ENCODE results near the gene FOXD2.
A peak's percentile ranks its signal among the peaks of the same experiment; 100 is the strongest.
"Not testable (repeated sequence)": the region's sequence is repeated elsewhere in the genome, so short reads cannot be mapped to it uniquely, and the experiment has no call there.

The FOXD2 gene

DNA sequence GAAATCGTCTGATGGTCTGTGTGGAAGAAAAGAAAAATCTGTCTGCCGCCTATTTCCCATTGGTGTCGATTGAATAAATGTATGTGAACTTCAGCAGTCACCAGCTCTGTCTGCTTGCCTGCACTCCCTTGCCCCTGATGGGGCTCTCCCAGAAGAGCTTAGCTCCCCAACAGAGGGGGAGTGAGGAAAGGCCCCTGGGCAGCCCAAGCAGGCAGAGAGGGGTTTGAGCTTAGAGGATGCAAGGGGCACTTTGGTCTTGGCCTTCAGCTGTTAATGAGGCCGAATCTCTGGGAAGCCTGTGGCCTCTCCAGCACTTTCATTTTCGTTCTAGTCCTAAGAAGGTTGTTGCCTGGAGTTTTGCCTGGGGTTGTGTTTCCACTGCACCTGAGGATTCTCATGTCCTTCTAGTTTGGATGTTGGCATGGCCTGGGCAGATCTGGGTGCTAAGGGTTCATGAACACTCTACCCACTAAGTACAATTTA lies 2.8 kb downstream of the FOXD2 start:
- no peak for DNase-seq

DNA sequence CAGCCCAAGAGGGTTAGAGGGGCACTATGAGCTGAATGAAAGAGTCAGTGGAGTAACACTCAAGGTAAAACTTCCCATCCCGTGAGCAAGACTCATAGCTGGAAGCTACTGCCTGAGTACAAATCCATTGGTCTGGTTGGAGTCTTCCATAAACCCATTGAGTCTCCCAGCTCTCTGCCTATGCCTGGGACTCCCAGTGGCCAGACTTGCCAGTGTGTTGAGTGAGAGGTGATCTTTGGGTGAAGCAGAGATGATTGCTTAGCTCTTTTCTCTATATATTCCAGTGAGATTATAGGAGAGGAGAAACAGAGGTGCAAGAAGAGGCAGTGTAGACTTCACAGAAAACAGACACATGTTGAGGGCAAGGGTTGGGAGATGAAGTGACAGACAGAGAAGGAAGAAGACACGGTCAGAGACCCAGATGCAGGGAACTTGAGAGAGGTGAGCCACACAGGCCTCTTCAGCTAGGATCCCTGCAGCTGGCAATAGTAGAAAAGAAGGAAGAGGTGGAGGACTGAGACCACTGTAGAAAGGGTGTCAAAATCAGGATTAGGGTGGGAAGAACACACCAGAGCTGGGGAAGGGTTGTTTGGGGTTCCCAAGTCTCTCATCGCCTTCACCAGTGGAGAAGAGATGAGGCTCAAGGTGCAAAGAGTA lies 3.7 kb downstream of the FOXD2 start:
- no peak for DNase-seq

DNA sequence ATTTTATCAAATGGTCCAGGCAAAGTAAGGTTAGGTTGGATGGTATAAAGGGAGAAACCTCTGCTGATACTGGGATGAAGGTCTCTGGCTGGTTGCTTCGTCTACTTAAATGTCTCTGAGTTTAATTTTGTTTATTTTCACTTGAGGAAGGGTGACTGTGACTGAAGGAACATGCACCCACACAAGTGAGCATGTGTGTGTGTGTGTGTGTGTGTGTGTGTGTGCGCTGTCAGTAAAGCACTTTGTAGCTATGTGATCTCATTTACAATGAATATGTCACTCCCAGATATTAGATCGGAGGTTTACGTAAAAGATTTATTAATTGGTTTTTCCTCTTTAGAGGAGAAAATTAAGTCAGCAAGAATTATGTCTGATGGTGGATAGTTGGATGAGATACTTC lies 4.4 kb downstream of the FOXD2 start:
- DNase-seq: no peak

DNA sequence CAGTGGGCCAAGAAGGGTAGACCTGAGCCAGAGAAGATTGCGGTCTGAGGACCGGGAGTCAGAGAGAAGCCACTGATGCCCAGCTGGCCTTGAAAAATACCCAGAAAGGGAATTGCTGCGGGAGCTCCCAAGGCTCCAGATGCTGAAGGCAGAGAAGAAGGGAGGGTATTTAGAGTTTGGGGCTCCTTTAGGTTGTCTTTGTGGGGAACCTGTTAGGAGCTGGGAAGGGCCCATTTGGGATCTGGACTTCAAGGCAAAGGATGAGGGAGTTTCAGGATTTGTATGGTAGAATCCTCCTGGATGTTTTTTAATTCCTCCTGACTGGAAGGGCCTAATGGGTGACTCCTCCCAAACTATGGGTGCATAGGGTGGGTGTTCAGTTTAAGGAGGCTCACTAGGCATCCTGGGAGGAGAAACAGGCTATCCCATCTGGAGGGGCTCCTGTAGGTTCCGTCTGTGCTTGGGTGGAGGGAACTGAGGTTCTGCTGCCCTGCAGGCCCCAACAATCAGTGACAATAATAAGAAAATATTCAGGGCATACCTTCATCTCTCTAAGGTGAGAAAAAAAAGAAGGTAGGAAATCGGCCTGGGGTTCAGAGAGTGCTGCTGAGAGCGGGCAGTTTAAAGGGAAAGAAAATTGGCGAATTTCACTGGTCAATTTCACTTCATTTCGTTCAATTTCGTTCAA lies 5.1 kb downstream of the FOXD2 start:
- no peak for DNase-seq

DNA sequence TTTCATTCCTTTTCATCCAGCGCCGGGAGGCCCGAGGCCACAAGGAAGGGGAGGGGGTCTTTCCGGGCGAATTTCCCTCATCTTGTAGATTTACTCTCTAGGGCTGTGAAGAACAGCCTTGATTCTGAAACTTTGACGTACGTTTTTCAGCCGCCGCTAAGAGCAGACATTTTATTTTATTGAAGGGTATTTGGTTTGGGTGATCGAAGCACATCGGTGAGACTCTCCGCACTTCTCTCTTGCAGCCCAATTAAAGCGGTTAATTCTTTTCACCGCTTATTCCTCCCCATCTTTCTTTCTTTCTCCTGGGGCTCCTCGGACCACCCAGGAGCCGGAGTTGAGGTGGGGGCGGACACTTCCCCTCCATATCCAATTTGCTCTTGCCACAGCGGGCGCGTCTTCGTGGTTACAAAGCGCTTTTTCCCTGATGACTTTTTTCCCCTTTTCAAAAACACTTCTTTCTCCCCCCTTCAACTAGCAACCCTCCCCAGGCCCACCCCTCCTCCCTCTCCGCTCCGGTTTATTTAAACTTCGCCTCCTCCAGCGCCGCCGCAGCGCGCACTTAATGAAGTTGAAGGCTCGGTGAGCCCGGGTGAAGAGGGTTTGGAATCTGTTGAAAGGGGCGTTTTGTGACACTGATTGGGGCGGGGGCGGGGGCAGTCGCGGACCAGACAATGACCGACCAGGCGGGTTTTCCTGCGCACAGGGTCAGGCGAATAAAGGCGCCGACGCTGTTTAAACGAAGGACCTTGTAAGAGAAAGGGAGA lies 5.9 kb downstream of the FOXD2 start:
- no peak for DNase-seq

DNA sequence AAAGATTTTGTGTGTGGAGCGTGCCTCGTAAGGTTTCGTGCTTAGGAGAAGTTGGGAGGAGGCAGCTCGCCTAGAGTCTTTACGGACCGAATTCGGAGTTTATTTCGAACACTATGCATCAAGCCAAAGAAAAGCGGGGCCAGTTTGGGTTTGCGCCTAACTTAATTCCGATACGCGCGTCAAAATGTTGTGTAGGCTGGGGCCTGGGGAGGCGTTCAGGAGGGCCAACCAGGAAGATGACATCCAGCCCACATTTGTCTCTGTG lies 6.4 kb downstream of the FOXD2 start:
- DNase-seq: no peak

DNA sequence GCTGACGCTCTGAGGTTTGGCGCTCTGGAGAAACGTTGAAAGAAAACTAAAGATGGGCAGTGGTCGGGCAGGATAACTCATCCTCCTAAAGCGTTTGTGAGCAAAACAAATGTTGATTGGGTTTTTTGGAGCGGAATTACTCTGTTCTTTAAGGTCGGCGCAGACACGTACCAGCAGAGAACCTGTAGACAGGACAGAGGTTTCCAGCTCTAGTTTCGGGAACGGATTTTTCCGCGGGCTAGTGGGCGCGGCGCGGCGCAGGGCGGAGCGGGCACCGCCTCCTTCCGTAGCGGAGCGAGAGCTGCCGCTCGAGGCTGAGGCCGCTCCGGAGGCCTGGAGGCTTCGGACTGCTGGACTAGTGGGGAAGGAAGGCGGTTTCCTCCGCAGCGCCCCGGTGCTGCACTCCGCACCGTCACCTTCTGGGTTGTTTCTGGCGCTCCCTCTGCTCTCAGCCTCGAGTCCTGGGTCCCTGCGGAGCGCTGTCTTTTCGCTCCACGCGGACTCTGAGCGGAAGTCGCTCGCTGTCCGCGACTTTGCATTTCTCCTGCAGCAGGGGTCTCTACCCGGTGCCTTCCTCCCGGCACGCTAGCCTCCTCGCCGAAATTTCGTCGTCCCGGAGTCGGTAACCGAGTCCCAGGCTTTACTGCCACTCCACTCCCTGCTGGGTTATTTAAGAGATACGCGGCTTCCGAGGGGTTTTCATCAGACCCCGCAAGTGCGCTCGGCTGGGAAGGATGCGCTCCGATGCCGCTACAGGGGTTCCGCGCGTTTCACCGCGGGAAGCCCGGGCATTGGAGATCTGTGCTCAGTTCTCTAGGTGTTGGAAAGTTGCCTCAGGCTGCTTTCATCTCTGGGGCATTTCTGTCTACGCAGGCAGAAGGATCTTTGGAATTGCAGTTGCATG lies 7.0 kb downstream of the FOXD2 start:
- peak in 1 of 2 experiments; percentile 9 for DNase-seq

DNA sequence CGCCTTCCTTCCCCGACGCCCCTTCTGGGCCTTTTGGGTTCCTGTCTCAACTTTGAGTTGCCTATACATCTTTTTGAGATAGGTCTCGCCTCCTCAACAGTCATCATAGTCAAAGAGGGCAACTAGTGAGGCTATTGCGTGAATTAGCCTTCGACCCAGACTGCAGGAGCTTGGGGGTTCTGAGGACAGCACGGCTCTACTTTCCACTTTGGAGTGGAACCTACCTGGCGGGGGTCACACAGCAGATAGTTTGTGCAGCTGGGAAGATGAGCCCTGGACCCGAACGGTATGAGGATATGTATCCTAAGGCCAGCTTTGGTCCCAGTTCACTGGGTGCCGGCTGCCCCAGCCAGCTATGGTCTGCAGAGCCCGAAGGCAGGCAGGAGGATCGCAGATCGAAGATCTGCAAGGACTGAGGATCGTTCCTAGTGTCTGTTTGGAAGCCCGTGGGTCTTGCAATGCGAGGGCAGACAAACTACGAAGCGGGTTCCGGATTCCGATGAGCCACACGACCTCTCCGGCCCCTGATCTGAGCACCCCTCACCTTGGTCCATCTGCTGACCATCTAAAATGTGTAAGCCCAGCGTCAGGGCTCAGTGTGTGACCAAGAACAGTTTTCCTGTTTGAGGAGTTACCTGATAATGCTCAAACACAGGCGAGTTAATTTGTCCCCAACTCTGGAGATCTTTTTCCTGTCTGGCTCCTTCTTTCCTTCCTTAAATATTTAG lies 8.1 kb downstream of the FOXD2 start:
- no peak for DNase-seq

DNA sequence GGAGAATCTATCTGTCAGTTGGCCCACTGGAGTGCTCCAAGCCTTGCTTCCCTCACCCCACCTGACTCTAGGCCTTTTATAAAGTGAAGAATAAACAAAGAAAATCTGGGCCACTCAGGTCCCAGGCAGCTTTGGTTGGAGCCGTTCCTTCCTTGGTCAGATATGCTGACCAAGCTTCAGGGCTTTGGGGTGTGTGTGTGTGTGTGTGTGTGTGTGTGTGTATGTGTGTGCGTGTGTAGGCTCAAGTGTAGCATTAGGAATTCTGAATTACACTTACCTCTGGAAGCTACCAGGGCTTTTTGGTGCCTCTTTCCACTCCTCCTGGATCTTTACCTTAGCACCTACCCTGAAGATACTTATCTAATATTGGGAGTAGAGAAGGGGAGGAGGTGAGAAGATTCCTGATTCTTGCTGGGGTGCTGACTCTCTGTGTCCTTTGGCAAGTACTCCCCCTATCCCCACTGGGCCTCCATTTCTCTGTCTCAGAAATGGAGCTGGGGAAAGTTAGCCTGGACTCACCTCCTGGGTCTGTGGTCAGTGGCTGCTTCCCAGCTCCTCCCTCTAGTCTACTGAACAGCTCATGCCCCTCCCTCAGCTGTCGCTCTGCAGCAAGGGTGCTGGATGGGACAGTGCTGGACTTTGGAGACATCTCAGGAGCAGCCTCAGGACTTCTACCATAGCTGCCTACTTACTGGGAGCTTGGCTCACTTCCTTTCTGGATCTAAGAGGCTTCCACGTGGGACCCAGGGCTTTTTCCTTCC lies 10.8 kb downstream of the FOXD2 start:
- DNase-seq: no peak

DNA sequence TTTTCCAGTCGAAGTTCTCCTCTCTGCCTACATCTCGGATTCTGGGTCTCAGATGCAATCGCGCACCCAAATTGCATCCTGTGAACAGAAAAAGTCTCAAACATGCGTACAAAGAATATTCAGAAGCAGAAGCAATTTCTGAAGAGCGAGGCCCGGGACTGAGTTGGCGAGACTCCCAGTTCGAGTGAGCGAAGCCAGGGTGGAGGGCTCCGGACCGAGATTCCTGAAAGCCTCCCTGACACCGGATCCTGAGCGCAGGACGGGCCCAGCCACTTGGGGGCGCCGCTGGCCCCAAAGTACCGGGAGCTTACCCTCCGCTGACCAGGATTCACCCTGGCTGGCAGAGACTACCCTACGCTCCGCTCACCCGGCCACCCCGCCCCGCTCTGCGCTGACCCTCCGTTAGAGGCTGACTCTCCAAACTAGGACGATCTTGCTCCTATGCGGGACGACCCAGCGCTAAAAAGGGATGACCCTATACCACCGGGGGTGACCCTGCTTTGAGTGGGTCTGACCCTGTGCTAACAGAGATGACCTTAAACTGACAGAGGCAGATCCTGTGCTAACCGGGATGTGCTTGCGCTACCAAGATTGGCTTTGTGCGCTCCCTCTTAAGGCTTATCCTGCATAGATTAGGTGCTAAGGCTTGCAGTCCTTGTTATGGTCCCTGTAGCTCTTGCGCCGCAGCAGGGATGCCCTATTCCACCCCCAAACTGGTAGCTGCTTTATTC lies 12.1 kb downstream of the FOXD2 start:
- DNase-seq: peak in 1 of 2 experiments; percentile 11

DNA sequence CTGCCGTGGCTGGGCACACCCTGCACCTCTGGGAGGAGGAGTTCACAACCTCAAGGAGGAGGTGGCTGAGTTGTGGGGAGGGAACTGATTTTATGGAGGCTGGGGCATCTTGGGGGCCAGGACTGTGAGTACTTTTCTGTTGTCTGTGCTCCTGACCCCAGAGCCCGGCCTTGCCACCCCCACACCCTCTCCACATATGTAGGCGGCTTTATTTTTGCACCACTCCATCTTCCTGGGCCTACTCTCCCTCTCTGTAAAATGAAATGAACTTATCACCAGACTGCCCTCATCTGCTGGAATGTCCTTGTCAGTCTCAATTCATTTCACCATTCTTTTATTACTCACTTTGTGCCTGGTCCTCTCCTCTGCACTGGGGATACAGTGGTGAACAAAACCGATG lies 12.8 kb downstream of the FOXD2 start:
- DNase-seq: no peak

DNA sequence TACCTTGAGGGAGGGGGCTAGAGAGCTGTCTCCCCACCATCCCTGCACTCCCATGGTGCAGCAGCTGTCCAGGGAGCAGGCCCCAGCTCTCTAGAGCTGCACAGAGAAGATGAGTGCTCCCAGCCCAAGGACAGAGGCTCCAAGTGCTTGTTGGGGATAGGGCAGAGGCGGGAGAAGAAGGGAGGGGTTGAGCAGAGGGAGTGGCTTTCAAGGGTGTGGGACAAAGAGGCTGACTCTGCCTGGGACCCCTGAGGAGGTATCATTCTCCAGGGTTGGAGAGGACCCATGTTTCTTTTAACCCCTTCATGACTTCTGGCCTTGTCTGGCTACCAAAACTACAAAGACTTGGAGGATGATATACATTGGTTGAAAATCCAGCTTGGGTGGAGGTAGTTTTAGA lies 14.6 kb downstream of the FOXD2 start:
- DNase-seq: no peak

DNA sequence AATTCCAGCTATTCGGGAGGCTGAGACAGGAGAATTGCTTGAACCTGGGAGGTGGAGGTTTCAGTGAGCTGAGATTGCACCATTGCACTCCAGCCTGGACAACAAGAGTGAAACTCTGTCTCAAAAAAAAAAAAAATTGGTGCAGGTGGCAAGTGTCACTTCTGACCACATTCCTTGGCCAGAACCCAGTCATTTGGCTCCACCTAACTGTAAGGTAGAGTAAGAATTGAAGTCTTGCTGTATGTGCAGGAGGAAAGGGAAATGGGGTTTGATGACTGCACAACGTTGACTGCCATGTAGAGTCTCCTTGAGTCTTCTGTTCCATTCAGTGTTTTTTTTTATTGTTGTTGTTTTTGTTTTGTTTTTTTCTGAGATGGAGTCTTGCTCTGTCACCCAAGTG lies 16.1 kb downstream of the FOXD2 start:
- DNase-seq: not testable (repeated sequence)

DNA sequence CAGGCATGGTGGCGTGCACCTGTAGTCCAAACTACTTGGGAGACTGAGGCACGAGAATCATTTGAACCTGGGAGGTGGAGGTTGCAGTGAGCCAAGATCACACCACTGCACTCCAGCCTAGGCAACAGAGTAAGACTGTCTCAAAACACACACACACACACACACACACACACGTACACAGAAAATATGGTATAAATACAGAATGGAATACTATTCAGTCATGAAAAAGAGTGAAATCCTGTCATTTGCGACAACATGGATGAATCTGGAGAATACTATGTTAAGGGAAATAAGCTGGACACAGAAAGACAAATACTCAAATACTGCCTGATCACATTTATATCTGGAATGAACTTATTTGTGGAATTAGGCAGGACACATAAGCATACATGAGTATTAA lies 18.4 kb downstream of the FOXD2 start:
- no peak for DNase-seq

DNA sequence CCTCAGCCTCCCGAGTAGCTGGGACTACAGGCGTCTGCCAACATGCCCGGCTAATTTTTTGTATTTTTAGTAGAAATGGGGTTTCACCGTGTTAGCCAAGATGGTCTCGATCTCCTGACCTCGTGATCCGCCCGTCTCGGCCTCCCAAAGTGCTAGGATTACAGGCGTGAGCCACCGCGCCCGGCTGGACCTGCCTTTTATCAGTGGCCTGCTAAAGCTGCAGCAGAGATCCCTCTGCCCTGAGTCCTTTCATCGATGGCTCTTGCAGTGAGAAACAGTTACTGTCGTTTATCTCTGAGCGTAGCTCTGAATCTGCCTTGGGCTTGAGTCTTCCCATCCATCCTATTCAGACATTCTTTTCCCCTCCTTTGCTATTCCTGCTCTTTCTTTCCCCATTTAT lies 19.7 kb downstream of the FOXD2 start:
- DNase-seq: not testable (repeated sequence)

DNA sequence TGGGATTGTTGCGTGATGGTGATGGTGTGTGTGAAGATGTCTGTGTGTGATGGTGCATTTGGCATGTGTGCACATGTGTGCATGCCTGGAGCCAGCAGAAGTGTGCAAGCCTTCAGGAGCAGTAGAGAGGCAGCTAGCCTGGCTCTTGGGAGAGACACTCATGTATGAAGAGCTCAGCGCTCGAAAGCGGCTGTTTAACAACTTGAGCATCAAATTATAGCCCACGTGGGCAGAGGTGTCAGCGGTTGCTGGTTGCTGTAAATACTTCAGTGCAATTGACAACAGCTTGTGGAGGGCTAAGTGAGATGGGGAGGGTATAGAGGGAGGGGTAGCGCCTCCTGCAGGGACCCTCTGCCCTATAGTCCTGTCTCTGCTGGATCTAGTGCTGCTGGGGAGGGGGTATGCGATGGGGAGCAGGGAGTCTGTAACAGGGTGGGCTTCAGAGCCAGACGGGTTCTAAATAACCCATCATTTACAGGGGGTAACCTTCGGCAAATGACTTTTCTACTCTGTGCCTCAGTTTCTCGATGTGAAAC lies 21.5 kb downstream of the FOXD2 start:
- DNase-seq: no peak

DNA sequence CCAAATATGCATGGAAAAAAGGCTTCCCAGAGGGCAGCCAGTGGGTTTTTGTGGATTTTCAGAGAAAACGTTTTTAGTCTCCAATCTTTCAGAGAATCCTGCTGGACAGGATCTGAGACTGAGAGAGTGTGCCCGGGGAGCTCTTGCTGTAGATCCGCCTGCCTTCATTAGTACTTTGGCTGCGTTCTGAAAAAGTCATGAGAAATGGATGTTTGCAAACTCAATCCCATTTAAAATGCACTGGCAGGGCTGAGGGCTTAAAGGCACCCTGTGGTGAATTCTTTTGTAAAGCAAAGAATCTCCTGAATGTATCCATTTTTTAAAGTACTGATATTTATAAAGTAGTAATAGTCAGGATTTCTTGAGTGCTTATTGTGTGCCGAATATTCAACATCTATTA lies 22.2 kb downstream of the FOXD2 start:
- no peak for DNase-seq

DNA sequence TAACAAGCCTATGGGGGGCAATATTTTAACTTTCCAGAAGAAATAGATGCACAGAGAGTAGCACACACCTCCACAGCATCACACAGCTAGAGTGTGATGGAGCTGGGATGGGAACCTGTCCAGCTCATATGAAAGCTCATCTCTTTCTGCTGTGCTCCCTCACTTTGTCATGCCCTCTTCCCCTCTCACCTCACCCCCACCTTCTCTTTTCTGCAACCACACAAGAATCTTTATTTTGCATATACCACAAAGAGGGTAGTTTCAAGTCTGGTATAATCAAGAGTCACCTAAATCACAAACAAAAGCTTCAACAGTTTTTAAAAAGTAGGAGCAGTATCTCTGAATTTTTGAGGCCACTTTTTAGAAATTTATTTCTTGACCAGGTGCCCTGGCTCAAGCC lies 22.6 kb downstream of the FOXD2 start:
- DNase-seq: no peak

DNA sequence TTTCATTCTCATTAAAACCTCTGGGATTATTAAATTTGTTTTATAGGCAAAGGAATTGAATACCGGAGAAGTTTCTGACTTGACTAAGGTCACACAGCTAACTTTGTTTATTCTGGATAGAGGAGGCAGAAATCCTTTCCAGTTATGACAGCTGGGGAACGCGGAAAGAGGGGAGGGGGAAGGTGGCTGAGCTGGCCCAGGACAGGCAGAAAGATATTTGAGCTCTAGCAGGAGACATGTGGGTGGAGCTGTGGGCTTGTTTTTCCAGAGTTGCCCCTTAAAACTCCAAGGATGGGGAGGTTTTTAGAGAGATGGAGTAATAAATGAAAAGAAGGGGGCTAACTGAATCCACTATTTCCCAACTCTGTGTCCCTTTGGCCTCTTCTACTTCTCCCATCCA lies 27.8 kb downstream of the FOXD2 start:
- DNase-seq: no peak

DNA sequence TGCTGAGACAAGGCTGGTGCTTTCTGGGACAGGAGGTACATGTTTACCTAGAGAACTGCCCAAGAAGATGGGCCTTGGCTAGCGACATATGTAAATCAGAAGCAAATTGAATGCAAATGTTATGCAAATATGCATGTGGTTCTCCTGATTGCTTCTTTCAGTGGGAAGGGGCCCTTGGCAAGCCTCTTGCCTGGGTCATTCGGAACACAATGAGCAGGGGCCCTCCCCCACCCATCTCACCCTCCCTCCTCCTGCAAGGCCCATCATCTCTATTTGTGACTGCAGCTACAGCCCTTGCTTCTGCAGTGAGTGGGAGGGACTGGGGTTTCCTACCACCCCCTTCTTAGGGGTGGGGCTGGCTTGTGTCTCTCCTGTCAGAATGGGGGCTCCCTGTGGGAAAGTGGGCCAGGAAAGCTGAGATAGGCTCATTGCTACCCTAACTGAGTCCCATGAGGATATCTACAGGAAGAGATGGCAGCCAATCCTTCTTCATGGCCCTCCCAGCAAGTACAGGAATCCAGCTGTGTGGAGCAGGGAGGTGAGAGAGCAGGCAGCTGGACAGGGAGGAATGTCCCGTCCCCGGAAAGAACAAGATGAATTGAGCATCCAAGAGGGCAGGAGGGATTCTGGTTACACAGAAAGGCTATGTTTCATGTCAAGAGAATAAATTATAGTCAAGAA lies 31.0 kb downstream of the FOXD2 start:
- no peak for DNase-seq
